Stimulated activated naive CD8-positive, alpha-beta T cell treated with anti-CD3 and anti-CD28 coated beads, Interleukin-15, amount 100 ng/mL, for 72 hours (primary cell): Measurements from ENCODE around the gene TMEM181.
"Not testable (repeated sequence)": the region's sequence is repeated elsewhere in the genome, so short reads cannot be mapped to it uniquely, and the experiment has no call there.

Experiments used
- ATAC-seq: fragments of 150-1000 bp; cut with Tn5 transposase; 2 replicates; pipeline ENCODE4 v1.10.0; 2021; ENCODE audit warnings: mild to moderate bottlenecking, moderate library complexity
- DNase-seq, 2 donors: peaks; one replicate each; pipeline ENCODE4 v3.0.0; 2021 to 2022
- H3K27ac Mint-ChIP-seq, 2 donors: one replicate each; pipeline ENCODE4 v1.8.0; 2022; ENCODE audit warnings: mild to moderate bottlenecking in 2 of 2, mixed read lengths in 2 of 2, moderate library complexity in 2 of 2
- H3K27me3 Mint-ChIP-seq: one replicate; pipeline ENCODE4 v1.8.0; 2022; ENCODE audit warnings: mixed read lengths
- H3K4me1 Mint-ChIP-seq: one replicate; pipeline ENCODE4 v1.8.0; 2022; ENCODE audit warnings: mild to moderate bottlenecking, mixed read lengths
- H3K4me3 Mint-ChIP-seq, 2 donors: one replicate each; pipeline ENCODE4 v1.8.0; 2022; ENCODE audit warnings: mild to moderate bottlenecking in 2 of 2, mixed read lengths in 2 of 2, moderate library complexity in 1 of 2
- H3K9me3 Mint-ChIP-seq, 2 donors: one replicate each; pipeline ENCODE4 v1.8.0; 2022; ENCODE audit warnings: mixed read lengths in 2 of 2

The TMEM181 gene

GRCh38 chr6:158644231-158645063, 84.6 kb downstream of the TMEM181 start, which contains the start of gene DYNLT1:
Gene DYNLT1 (minus strand): TSS chr6:158644743. CDS start chr6:158644708, 35 bp downstream.
- Mint-ChIP-seq H3K27me3 (no peaks in the 10 kb centered on the region), H3K4me1 (peaks cover 84% of the 10 kb centered on the region), H3K4me3 (peak within 1 kb of the TSS; percentile 95 to 98), H3K27ac (peak within 1 kb of the TSS; percentile 96 to 98), H3K9me3 (no peaks in the 10 kb centered on the region)
- DNase-seq (peak; percentile 92 to 94), ATAC-seq (peak; percentile 56)

- Mint-ChIP-seq H3K4me1 (peaks cover 80% of the 10 kb centered on the region), H3K4me3 (peak overlapping the region; percentile 93 to 95), H3K9me3 (no peaks in the 10 kb centered on the region), H3K27me3 (no peaks in the 10 kb centered on the region), H3K27ac (peak overlapping the region; percentile 93 to 98)
- DNase-seq (peak in 1 of 2 donors; percentile 30), ATAC-seq (no peak)
Observed at GRCh38 chr6:158645064-158646022, 85.5 kb downstream of the TMEM181 start.

DNA sequence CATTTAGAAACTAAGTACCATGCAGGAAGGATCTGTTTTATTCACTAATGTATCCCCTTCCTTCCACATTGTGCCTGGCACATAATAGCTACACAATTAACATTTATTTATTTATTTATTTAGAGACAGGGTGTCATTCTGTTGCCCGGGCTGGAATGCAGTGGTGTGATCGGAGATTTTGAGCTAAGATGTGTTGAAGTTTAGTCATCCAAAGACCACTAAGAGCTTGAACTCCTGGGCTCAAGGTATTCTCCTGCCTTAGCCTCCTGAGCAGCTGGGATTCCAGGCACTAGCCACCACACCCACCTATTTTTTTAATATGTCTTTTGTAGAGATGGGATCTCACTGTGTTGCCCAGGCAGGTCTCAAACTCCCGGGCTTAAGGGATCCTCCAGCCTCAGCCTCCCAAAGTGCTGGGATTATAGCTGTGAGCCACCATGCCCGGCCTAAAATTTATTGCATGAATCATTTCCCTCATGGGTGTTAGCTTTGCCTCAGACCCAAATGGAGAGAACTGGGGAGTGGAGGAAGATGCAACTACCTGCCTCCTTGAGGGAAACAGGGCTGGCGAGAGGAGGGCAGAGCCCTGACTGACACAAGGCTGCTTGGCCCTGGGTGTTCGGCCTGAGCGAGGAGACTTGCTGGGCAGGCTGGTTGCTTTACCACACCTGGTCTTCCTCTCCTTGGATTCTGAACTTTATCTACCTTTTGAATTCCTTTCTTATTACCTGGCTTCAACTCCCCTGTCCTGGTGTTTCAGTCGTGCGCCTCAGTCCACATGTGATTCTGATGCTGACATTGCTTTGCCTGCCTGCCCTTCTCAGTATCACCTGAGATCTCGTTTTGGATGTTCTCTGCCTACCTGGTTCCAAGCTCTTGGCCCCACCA, 86.4 kb downstream of the TMEM181 start:
- peak overlapping the region; percentile 93 to 95 for H3K4me3 Mint-ChIP-seq
- H3K9me3 Mint-ChIP-seq = no peaks in the 10 kb centered on the region
- DNase-seq = peak in 1 of 2 donors; percentile 10
- no peaks in the 10 kb centered on the region for H3K27me3 Mint-ChIP-seq
- no peak for ATAC-seq
- peaks cover 76% of the 10 kb centered on the region for H3K4me1 Mint-ChIP-seq
- no peak overlapping the region for H3K27ac Mint-ChIP-seq

GRCh38 chr6:158647501-158647900, 87.6 kb downstream of the TMEM181 start:
- Mint-ChIP-seq H3K27ac (peak overlapping the region in 1 of 2 donors; percentile 64), H3K27me3 (no peaks in the 10 kb centered on the region), H3K4me1 (peaks cover 73% of the 10 kb centered on the region), H3K9me3 (no peaks in the 10 kb centered on the region), H3K4me3 (peak overlapping the region; percentile 1 to 37)
- no peak for ATAC-seq
- DNase-seq = no peak

- peak; percentile 38 for ATAC-seq
Observed at GRCh38 chr6:158648682-158649131, 88.8 kb downstream of the TMEM181 start.

DNA sequence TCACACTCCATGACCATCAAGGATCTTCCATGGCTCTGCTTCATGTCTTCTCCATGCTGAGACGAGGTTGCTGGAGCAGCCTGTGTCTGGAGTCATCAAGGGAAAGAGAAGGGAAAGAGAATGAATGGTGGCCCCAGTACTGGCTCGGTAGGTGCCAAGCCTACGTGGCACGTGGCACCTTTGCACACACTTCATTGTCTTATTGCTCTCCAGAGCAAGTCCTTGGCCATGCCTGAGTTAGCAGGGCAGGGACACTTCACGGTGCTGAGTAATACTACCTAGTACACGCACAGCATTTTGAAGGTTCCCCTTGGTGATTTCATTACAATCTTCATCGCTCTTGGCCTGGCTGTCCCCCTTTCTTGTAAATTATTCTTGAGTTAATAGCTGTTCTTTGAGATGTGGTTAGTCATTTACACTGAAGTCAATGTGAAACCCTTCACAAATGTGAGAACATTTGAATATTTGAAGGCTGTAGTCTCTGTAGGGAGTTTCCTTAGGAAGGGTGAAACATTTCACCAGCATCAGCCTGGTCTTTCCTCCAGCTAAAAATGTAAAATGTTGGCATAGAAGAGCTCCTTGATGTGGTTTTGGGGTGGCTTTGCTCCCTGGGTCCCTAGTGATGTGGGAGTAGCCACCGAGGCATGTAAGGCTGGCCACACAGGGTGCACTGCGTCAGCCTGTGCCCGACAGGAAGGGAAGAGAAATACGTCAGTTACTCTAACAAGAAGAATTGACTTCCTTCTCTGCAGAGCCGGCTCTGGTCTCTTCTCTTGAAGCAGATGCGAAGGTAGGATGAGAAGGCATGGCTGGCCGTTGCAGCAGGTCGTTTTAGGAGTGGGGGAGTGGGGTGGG, 89.6 kb downstream of the TMEM181 start, which contains the start of gene SYTL3:
TSS of gene SYTL3 (plus strand) at position 766 of the 855 bp plus-strand sequence. CDS start 13,215 bp downstream, outside the sequence.
- peak; percentile 90 to 97 for DNase-seq
- Mint-ChIP-seq H3K27me3 (no peaks in the 10 kb centered on the region), H3K9me3 (no peaks in the 10 kb centered on the region), H3K4me1 (peaks cover 85% of the 10 kb centered on the region), H3K27ac (peak within 1 kb of the TSS; percentile 90 to 99), H3K4me3 (peak within 1 kb of the TSS; percentile 87 to 88)
- peak; percentile 80 for ATAC-seq

More at GRCh38 chr6:158648682-158649131, 88.8 kb downstream of the TMEM181 start:
- Mint-ChIP-seq H3K27ac (peak overlapping the region; percentile 90 to 99), H3K27me3 (no peaks in the 10 kb centered on the region), H3K4me1 (peaks cover 77% of the 10 kb centered on the region), H3K9me3 (no peaks in the 10 kb centered on the region), H3K4me3 (peak overlapping the region; percentile 87 to 88)
- DNase-seq = peak; percentile 54 to 57

DNA sequence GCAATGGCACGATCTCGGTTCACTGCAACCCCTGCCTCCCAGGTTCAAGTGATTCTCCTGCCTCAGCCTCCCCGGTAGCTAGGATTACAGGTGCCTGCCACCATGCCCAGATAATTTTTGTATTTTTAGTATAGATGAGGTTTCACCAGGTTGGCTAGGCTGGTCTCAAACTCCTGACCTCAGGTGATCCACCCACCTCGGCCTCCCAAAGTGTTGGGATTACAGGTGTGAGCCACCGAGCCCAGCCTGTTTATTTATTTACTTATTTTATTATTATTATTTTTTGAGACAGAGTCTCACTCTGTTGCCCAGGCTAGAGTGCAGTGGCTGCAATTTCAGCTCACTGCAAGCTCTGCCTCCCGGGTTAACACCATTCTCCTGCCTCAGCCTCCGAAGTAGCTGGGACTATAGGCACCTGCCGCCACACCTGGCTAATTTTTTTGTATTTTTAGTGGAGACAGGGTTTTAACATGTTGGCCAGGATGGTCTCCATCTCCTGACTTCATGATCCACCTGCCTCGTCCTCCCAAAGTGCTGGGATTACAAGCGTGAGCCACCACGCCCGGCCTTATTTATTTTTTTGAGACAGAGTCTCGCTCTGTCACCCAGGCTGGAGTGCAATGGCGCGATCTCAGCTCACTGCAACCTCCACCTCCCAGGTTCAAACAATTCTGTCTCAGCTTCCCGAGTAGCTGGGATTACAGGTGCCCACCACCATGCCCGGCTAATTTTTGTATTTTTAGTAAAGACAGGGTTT, 92.3 kb downstream of the TMEM181 start:
- peak overlapping the region; percentile 97 to 98 for H3K27ac Mint-ChIP-seq
- H3K9me3 Mint-ChIP-seq, ATAC-seq, H3K27me3 Mint-ChIP-seq: not testable (repeated sequence)
- peaks cover 85% of the 10 kb centered on the region for H3K4me1 Mint-ChIP-seq
- peak overlapping the region; percentile 88 to 90 for H3K4me3 Mint-ChIP-seq
- DNase-seq = peak in 1 of 2 donors; percentile 7

DNA sequence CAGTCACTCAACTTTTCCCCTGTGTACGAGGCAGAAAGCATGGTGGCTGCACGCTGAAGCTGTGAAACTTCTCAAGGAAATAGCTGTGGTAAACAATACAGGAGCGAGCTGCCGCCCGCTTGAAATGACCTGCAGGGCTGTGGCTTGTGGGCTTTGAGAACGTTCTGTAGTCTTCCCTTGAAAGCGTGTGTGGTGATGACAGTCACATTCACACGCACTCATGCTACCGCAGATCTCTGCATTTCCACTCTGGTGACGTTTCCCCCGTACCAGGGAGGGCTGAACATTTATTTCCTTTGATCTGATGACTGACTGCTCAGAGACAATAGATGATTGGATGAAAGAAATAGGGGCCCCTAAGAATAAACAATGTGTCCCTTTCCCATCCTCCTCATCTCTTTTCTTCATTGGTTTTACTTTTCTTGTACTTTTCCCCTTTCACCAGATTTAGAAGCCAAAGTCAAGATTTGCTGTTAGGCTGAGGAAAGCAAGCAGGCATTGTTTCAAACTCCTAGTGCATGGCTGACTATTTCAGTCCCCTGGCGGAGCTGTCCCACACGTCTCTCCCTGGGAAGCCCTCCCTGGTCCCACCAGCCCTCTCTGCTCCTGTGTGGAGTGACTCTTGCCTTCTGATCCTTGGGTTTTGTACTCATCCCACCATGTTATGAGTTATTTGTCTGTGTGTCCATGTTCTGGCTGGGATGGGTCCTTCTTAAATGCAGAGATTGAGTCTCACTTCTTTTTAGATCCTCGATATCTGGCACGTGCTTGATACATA, 93.9 kb downstream of the TMEM181 start:
- H3K27me3 Mint-ChIP-seq = no peaks in the 10 kb centered on the region
- peaks cover 74% of the 10 kb centered on the region for H3K4me1 Mint-ChIP-seq
- DNase-seq (peak; percentile 87 to 95), ATAC-seq (peak; percentile 73)
- no peaks in the 10 kb centered on the region for H3K9me3 Mint-ChIP-seq
- peak overlapping the region; percentile 97 to 98 for H3K27ac Mint-ChIP-seq
- H3K4me3 Mint-ChIP-seq = peak overlapping the region; percentile 88 to 90

- Mint-ChIP-seq H3K4me3 (peak overlapping the region; percentile 88 to 90), H3K27me3 (no peaks in the 10 kb centered on the region), H3K9me3 (no peaks in the 10 kb centered on the region), H3K27ac (peak overlapping the region; percentile 97 to 98), H3K4me1 (peaks cover 73% of the 10 kb centered on the region)
- ATAC-seq (no peak), DNase-seq (peak in 1 of 2 donors; percentile 8)
Observed at GRCh38 chr6:158654498-158654897, 94.6 kb downstream of the TMEM181 start.

- H3K27me3 Mint-ChIP-seq = no peaks in the 10 kb centered on the region
- peak overlapping the region; percentile 88 to 90 for H3K4me3 Mint-ChIP-seq
- H3K4me1 Mint-ChIP-seq = peaks cover 74% of the 10 kb centered on the region
- ATAC-seq (no peak), DNase-seq (peak in 1 of 2 donors; percentile 7)
- peak overlapping the region; percentile 97 to 98 for H3K27ac Mint-ChIP-seq
- no peaks in the 10 kb centered on the region for H3K9me3 Mint-ChIP-seq
Observed at GRCh38 chr6:158654960-158655489, 95.1 kb downstream of the TMEM181 start.

GRCh38 chr6:158655569-158656450, 95.9 kb downstream of the TMEM181 start:
- Mint-ChIP-seq H3K4me1 (peaks cover 80% of the 10 kb centered on the region), H3K4me3 (peak overlapping the region; percentile 88 to 90), H3K27me3 (no peaks in the 10 kb centered on the region), H3K9me3 (no peaks in the 10 kb centered on the region), H3K27ac (peak overlapping the region in 1 of 2 donors; percentile 60)
- ATAC-seq (no peak), DNase-seq (peak in 1 of 2 donors; percentile 8)
